Activated CD4-positive, alpha-beta T cell treated with anti-CD3 and anti-CD28 coated beads, Interleukin-2, Interleukin-6, amounts not matched to agents 100 ng/mL and 50 ng/mL, durations not matched to agents 16 hours and 8 hours (primary cell): ENCODE measurements around the gene ITGA8.
A peak's percentile ranks its signal among the peaks of the same experiment; 100 is the strongest.
"Not testable (repeated sequence)": the region's sequence is repeated elsewhere in the genome, so short reads cannot be mapped to it uniquely, and the experiment has no call there.

Experiments used
- DNase-seq: peaks from one replicate; pipeline ENCODE4 v3.0.0-alpha.2; 2020

ITGA8 gene

GRCh38 chr10:15545266-15545665 lies 174.5 kb downstream of the ITGA8 start:
- no peak for DNase-seq

GRCh38 chr10:15543994-15544393 lies 175.7 kb downstream of the ITGA8 start:
- no peak for DNase-seq

- DNase-seq, result no peak
Observed at GRCh38 chr10:15542817-15543216, 176.9 kb downstream of the ITGA8 start.

- no peak for DNase-seq
Observed at GRCh38 chr10:15541376-15541775, 178.3 kb downstream of the ITGA8 start.

GRCh38 chr10:15540727-15541126 lies 179.0 kb downstream of the ITGA8 start:
- DNase-seq, result no peak

- no peak for DNase-seq
Observed at GRCh38 chr10:15539262-15539661, 180.5 kb downstream of the ITGA8 start.

- not testable (repeated sequence) for DNase-seq
Observed at GRCh38 chr10:15534928-15535538, 184.7 kb downstream of the ITGA8 start.

- DNase-seq, result no peak
Observed at GRCh38 chr10:15531927-15532722, 187.6 kb downstream of the ITGA8 start.

GRCh38 chr10:15528859-15529239 lies 190.9 kb downstream of the ITGA8 start:
- DNase-seq, result no peak

- no peak for DNase-seq
Observed at GRCh38 chr10:15526754-15527153, 193.0 kb downstream of the ITGA8 start.

- DNase-seq, result no peak
Observed at GRCh38 chr10:15521328-15521903, 198.3 kb downstream of the ITGA8 start.

GRCh38 chr10:15518250-15518649 lies 201.5 kb downstream of the ITGA8 start:
- DNase-seq, result no peak

- peak; percentile 31 for DNase-seq
Observed at GRCh38 chr10:15516256-15517085, 203.3 kb downstream of the ITGA8 start.

- DNase-seq, result no peak
Observed at GRCh38 chr10:15515202-15515601, 204.5 kb downstream of the ITGA8 start.

- DNase-seq, result no peak
Observed at GRCh38 chr10:15510963-15511362, 208.8 kb downstream of the ITGA8 start.

- DNase-seq, result no peak
Observed at GRCh38 chr10:15505329-15505728, 214.4 kb downstream of the ITGA8 start.

GRCh38 chr10:15504101-15504840 lies 215.5 kb downstream of the ITGA8 start:
- DNase-seq, result peak; percentile 18

GRCh38 chr10:15494850-15495506 lies 224.7 kb downstream of the ITGA8 start:
- DNase-seq, result no peak

GRCh38 chr10:15491856-15492642 lies 227.7 kb downstream of the ITGA8 start:
- DNase-seq, result no peak

- DNase-seq, result no peak
Observed at GRCh38 chr10:15489431-15489830, 230.3 kb downstream of the ITGA8 start.

- DNase-seq, result no peak
Observed at GRCh38 chr10:15487376-15487775, 232.3 kb downstream of the ITGA8 start.
